Keratinocyte (primary cell): ENCODE measurements around the gene PCDH9. TPM values are rescaled to one million over a fixed set of nuclear protein-coding genes. Genes with fewer than 3 reads are reported as not detected.

ENCODE experiments used
- DNase-seq: peaks from one replicate; pipeline ENCODE4 v3.0.0-alpha.2; 2011; ENCODE audit warnings: low read depth, missing footprints, low spot score
- FAIRE-seq: peaks from 2 replicates; lab custom pipeline; 2011; peaks lifted over from hg19 to GRCh38; lab: Jason Lieb, UNC
- H2AFZ ChIP-seq: 2 replicates; pipeline ENCODE4 v1.6.0; 2012; ENCODE audit warnings: low read length, control low read depth, inconsistent platforms; ENCODE audit not compliant: control insufficient read depth
- H3K27ac ChIP-seq: 2 replicates; pipeline ENCODE4 v1.5.1; 2011; ENCODE audit warnings: low read length; ENCODE audit not compliant: control insufficient read depth, insufficient read depth
- H3K27me3 ChIP-seq: 3 replicates; pipeline ENCODE4 v1.6.0; 2011; ENCODE audit warnings: low read length; ENCODE audit not compliant: control insufficient read depth, insufficient read depth; ENCODE audit errors: extremely low read depth
- H3K36me3 ChIP-seq, 2 experiments: 2 replicates in 1 of 2; 3 replicates in 1 of 2; pipeline ENCODE4 v1.5.1; 2011; ENCODE audit warnings: low read length in 2 of 2, mild to moderate bottlenecking in 1 of 2; ENCODE audit not compliant: control insufficient read depth in 2 of 2, insufficient read depth in 2 of 2; ENCODE audit errors: extremely low read depth in 1 of 2
- H3K4me1 ChIP-seq: 3 replicates; pipeline ENCODE4 v1.5.1; 2011; ENCODE audit warnings: low read length; ENCODE audit not compliant: control insufficient read depth, insufficient read depth; ENCODE audit errors: extremely low read depth
- H3K4me2 ChIP-seq: 3 replicates; pipeline ENCODE4 v1.6.0; 2011; ENCODE audit warnings: low read depth, low read length; ENCODE audit not compliant: control insufficient read depth, insufficient read depth; ENCODE audit errors: extremely low read depth
- H3K4me3 ChIP-seq, 3 experiments: fragments of 200-600 bp in 1 of 3; sonication (generic) in 1 of 3; 2 replicates in 2 of 3; 3 replicates in 1 of 3; pipeline ENCODE4 v1.5.1; 2011 to 2016; ENCODE audit warnings: low read length in 3 of 3, mild to moderate bottlenecking in 3 of 3, control low read depth in 2 of 3, inconsistent platforms in 1 of 3, low read depth in 1 of 3, mixed read lengths in 1 of 3, mixed run types in 1 of 3, moderate library complexity in 1 of 3; ENCODE audit not compliant: control insufficient read depth in 2 of 3, insufficient read depth in 2 of 3; ENCODE audit errors: extremely low read depth in 1 of 3
- H3K79me2 ChIP-seq: 2 replicates; pipeline ENCODE4 v1.6.0; 2012; ENCODE audit warnings: low read length; ENCODE audit not compliant: control insufficient read depth, insufficient read depth
- H3K9ac ChIP-seq: 3 replicates; pipeline ENCODE4 v1.6.0; 2011; ENCODE audit warnings: low read length; ENCODE audit not compliant: control insufficient read depth, insufficient read depth; ENCODE audit errors: extremely low read depth
- H3K9me1 ChIP-seq: 3 replicates; pipeline ENCODE4 v1.6.0; 2011; ENCODE audit warnings: low read length; ENCODE audit not compliant: control insufficient read depth, insufficient read depth; ENCODE audit errors: extremely low read depth
- H3K9me3 ChIP-seq: 2 replicates; pipeline ENCODE4 v1.5.1; 2012; ENCODE audit warnings: low read depth, low read length; ENCODE audit not compliant: control insufficient read depth
- H4K20me1 ChIP-seq: 3 replicates; pipeline ENCODE4 v1.6.0; 2011; ENCODE audit warnings: low read length; ENCODE audit not compliant: control insufficient read depth, insufficient read depth; ENCODE audit errors: extremely low read depth
- CTCF ChIP-seq, 3 experiments: IDR thresholded peaks in 1 of 3; conservative IDR thresholded peaks in 1 of 3; optimal IDR thresholded peaks in 1 of 3; 2 replicates in 2 of 3; 3 replicates in 1 of 3; pipeline versions ENCODE3 to v1.5.1; 2011; ENCODE audit warnings: low read length in 3 of 3, mild to moderate bottlenecking in 3 of 3, moderate library complexity in 2 of 3, control low read depth in 1 of 3, inconsistent platforms in 1 of 3; ENCODE audit not compliant: insufficient read depth in 2 of 3; ENCODE audit errors: extremely low read depth in 1 of 3
- EZH2 ChIP-seq: IDR thresholded peaks from one replicate; pipeline ENCODE4 v1.6.1; 2012; ENCODE audit warnings: inconsistent platforms, mild to moderate bottlenecking, low read length, moderate library complexity
- dilution Hi-C: fragments of 300-500 bp; cut with MboI; formaldehyde crosslinking; loops from one replicate; pipeline ENCODE4 v1.7.0; 2020; ENCODE audit warnings: low sequenced_read_pairs; ENCODE audit not compliant: extremely low pct_ligation_motif_present
- polyA plus RNA-seq, 5 experiments: library from polyadenylated mRNA; depleted of rRNA in 3 of 5; stranded (reverse) in 3 of 5; stranded (forward) in 1 of 5; unstranded in 1 of 5; fragments of >200 nt; gene quantifications; 1 replicate in 1 of 5; 2 replicates in 3 of 5; 3 replicates in 1 of 5; pipeline versions ENCODE4 v1.2.1 to v1.2.3, GENCODE V29; 2011 to 2012; ENCODE audit warnings: missing spikeins in 2 of 5, low read depth in 1 of 5, low replicate concordance in 1 of 5

The PCDH9 gene
- polyA plus RNA-seq, 1 donor (not counting 4 experiments of a cell fraction or from before 2014, with no cell fraction given) = 0.21 TPM

GRCh38 chr13:67001363-67001762 is 228.8 kb downstream of the PCDH9 start:
- no peaks in the 10 kb centered on the region for H3K4me1 ChIP-seq
- H3K36me3 ChIP-seq = no peaks in the 10 kb centered on the region
- H3K9me3 ChIP-seq = no peaks in the 10 kb centered on the region
- DNase-seq (no peak), FAIRE-seq (no peak)
- no peak overlapping the region for H3K9ac ChIP-seq
- no peaks in the 10 kb centered on the region for H3K27me3 ChIP-seq
- TF ChIP-seq CTCF (optimal IDR thresholded peaks at IDR 0.05 in 1 of 3, IDR thresholded peaks at IDR 0.05 in 1 of 3, conservative IDR thresholded peaks at IDR 0.05 in 1 of 3; ENCODE audit: extremely low read depth in 1 of 3, insufficient read depth in 2 of 3, low read length in 3 of 3) (no peak), EZH2 (no peak)
- H4K20me1 ChIP-seq = no peaks in the 10 kb centered on the region
- no peak overlapping the region for H3K4me3 ChIP-seq
- dilution Hi-C loops = no loop called here
- no peak overlapping the region for H2AFZ ChIP-seq
- H3K4me2 ChIP-seq = no peak overlapping the region
- H3K27ac ChIP-seq = no peak overlapping the region
- H3K9me1 ChIP-seq = no peaks in the 10 kb centered on the region
- no peaks in the 10 kb centered on the region for H3K79me2 ChIP-seq

- Histone ChIP-seq H3K9me1 (no peaks in the 10 kb centered on the region), H3K4me1 (peaks cover 3% of the 10 kb centered on the region), H3K4me2 (no peak overlapping the region), H3K9ac (no peak overlapping the region), H3K27ac (no peak overlapping the region), H2AFZ (no peak overlapping the region), H3K9me3 (no peaks in the 10 kb centered on the region), H3K79me2 (no peaks in the 10 kb centered on the region), H3K4me3 (no peak overlapping the region), H4K20me1 (no peaks in the 10 kb centered on the region), H3K27me3 (no peaks in the 10 kb centered on the region), H3K36me3 (no peaks in the 10 kb centered on the region)
- dilution Hi-C loops = no loop called here
- no peak for FAIRE-seq
- DNase-seq = no peak
- no peak for TF ChIP-seq EZH2
- no peak for TF ChIP-seq CTCF (optimal IDR thresholded peaks at IDR 0.05 in 1 of 3, IDR thresholded peaks at IDR 0.05 in 1 of 3, conservative IDR thresholded peaks at IDR 0.05 in 1 of 3; ENCODE audit: extremely low read depth in 1 of 3, insufficient read depth in 2 of 3, low read length in 3 of 3)
These were observed 233.6 kb downstream of the PCDH9 start for GRCh38 chr13:66996503-66996902.
